ENCODE results near the gene HPN.

DNA sequence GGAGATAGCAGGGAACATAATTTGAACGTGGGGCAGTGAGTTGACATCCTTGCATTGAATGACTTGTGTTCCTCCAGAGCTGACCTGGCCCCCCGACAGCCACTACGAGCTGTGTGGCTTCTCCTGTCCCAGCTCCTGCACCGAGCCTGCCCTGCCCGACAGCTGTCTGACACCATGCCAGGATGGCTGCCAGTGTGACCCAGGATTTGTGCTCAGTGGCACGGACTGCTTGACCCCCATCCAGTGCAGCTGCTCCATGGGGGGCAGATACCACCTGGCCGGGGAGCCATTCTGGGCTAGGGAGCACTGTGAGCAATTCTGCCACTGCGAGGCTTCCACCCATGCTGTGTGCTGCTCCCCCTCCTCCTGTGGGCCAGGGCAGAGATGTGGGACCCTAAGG lies 44.9 kb downstream of the HPN start:
- TF ChIP-seq CTCF (IDR thresholded peaks at IDR 0.05; ENCODE audit: low read depth, low read length, poor library complexity, severe bottlenecking): no peak
- no peak for TF ChIP-seq EZH2phosphoT487 (IDR thresholded peaks at IDR 0.05; ENCODE audit: borderline replicate concordance, low read length)

Measured in DOHH2 (cell line).